Skeletal muscle cell (primary cell): ENCODE data around the gene CYP46A1.

ENCODE experiments used
- DNase-seq: peaks from one replicate; pipeline ENCODE4 v3.0.0-alpha.2; 2010; ENCODE audit warnings: low read depth
- H3K4me3 ChIP-seq: 2 replicates; pipeline ENCODE4 v1.5.1; 2011; ENCODE audit warnings: low read depth, mild to moderate bottlenecking, control low read depth, low read length, moderate library complexity

The CYP46A1 gene

GRCh38 chr14:99735189-99736135, 51.4 kb downstream of the CYP46A1 start:
- DNase-seq = no peak
- no peak overlapping the region for H3K4me3 ChIP-seq

- DNase-seq = no peak
- H3K4me3 ChIP-seq = no peak overlapping the region
Observed at GRCh38 chr14:99736603-99737371, 52.7 kb downstream of the CYP46A1 start.

GRCh38 chr14:99737451-99737951, 53.4 kb downstream of the CYP46A1 start:
- DNase-seq = no peak
- no peak overlapping the region for H3K4me3 ChIP-seq

- no peak overlapping the region for H3K4me3 ChIP-seq
- DNase-seq = no peak
Observed at GRCh38 chr14:99737956-99738667, 54.0 kb downstream of the CYP46A1 start.

GRCh38 chr14:99740411-99740810, 56.3 kb downstream of the CYP46A1 start:
- H3K4me3 ChIP-seq = no peak overlapping the region
- DNase-seq = no peak

- H3K4me3 ChIP-seq = no peak overlapping the region
- no peak for DNase-seq
Observed at GRCh38 chr14:99741227-99741976, 57.3 kb downstream of the CYP46A1 start.

- H3K4me3 ChIP-seq = no peak overlapping the region
- DNase-seq = no peak
Observed at GRCh38 chr14:99742074-99742473, 58.0 kb downstream of the CYP46A1 start.

GRCh38 chr14:99742509-99743487, 58.7 kb downstream of the CYP46A1 start:
- no peak for DNase-seq
- H3K4me3 ChIP-seq = no peak overlapping the region

- H3K4me3 ChIP-seq = no peak overlapping the region
- no peak for DNase-seq
Observed at GRCh38 chr14:99744199-99744872, 60.2 kb downstream of the CYP46A1 start.

- DNase-seq = no peak
- no peak overlapping the region for H3K4me3 ChIP-seq
Observed at GRCh38 chr14:99744873-99745224, 60.8 kb downstream of the CYP46A1 start.

GRCh38 chr14:99745307-99745951, 61.3 kb downstream of the CYP46A1 start:
- DNase-seq = no peak
- H3K4me3 ChIP-seq = no peak overlapping the region

- H3K4me3 ChIP-seq = no peak overlapping the region
- DNase-seq = no peak
Observed at GRCh38 chr14:99747167-99747566, 63.1 kb downstream of the CYP46A1 start.

- no peak overlapping the region for H3K4me3 ChIP-seq
- DNase-seq = no peak
Observed at GRCh38 chr14:99747582-99748330, 63.7 kb downstream of the CYP46A1 start.

- no peak for DNase-seq
- H3K4me3 ChIP-seq = no peak overlapping the region
Observed at GRCh38 chr14:99748529-99748928, 64.4 kb downstream of the CYP46A1 start.

GRCh38 chr14:99749142-99749541, 65.0 kb downstream of the CYP46A1 start:
- DNase-seq = no peak

More at GRCh38 chr14:99749142-99749541, 65.0 kb downstream of the CYP46A1 start:
- H3K4me3 ChIP-seq = no peak overlapping the region
